HG03066 (cell line): ENCODE measurements around the gene KCTD1.

Experiments
- ATAC-seq: cut with Tn5 transposase; IDR thresholded peaks from one replicate; pipeline ENCODE4 v1.9.1; 2021; ENCODE audit warnings: low read depth; ENCODE audit not compliant: unreplicated experiment

KCTD1 gene

GRCh38 chr18:26489191-26489590, 59.2 kb downstream of the KCTD1 start:
- no peak for ATAC-seq

- ATAC-seq = no peak
These were observed 59.8 kb downstream of the KCTD1 start for GRCh38 chr18:26488417-26489009.

- no peak for ATAC-seq
These were observed 60.9 kb downstream of the KCTD1 start for GRCh38 chr18:26487437-26487836.

GRCh38 chr18:26483633-26484032, 64.7 kb downstream of the KCTD1 start:
- ATAC-seq = no peak

- ATAC-seq = no peak
These were observed 65.8 kb downstream of the KCTD1 start for GRCh38 chr18:26482569-26482968.

GRCh38 chr18:26480897-26481795, 67.2 kb downstream of the KCTD1 start:
- no peak for ATAC-seq

- ATAC-seq = no peak
These were observed 68.7 kb downstream of the KCTD1 start for GRCh38 chr18:26479681-26480079.

- no peak for ATAC-seq
These were observed 69.2 kb downstream of the KCTD1 start for GRCh38 chr18:26479065-26479680.

- no peak for ATAC-seq
These were observed 70.4 kb downstream of the KCTD1 start for GRCh38 chr18:26477828-26478466.

GRCh38 chr18:26476697-26477096, 71.7 kb downstream of the KCTD1 start:
- ATAC-seq = no peak

- no peak for ATAC-seq
These were observed 73.8 kb downstream of the KCTD1 start for GRCh38 chr18:26474542-26474941.

- ATAC-seq = no peak
These were observed 74.7 kb downstream of the KCTD1 start for GRCh38 chr18:26473672-26474071.

GRCh38 chr18:26471826-26472225, 76.5 kb downstream of the KCTD1 start:
- ATAC-seq = no peak

- ATAC-seq = no peak
These were observed 77.3 kb downstream of the KCTD1 start for GRCh38 chr18:26471027-26471426.

- ATAC-seq = peak; percentile 93
These were observed 78.2 kb downstream of the KCTD1 start for GRCh38 chr18:26470011-26470637.

GRCh38 chr18:26468931-26469340, 79.4 kb downstream of the KCTD1 start:
- ATAC-seq = peak; percentile 45

- no peak for ATAC-seq
These were observed 82.3 kb downstream of the KCTD1 start for GRCh38 chr18:26466026-26466425.

GRCh38 chr18:26465431-26465830, 82.9 kb downstream of the KCTD1 start:
- ATAC-seq = no peak

GRCh38 chr18:26464128-26465011, 84.0 kb downstream of the KCTD1 start:
- no peak for ATAC-seq

- no peak for ATAC-seq
These were observed 86.0 kb downstream of the KCTD1 start for GRCh38 chr18:26462355-26462754.
